Measurements from ENCODE around the gene CCKAR.

GRCh38 chr4:26468283-26468949, 21.9 kb downstream of the CCKAR start:
- TF ChIP-seq POLR2A (IDR thresholded peaks at IDR 0.05) (no peak), CTCF (IDR thresholded peaks at IDR 0.05) (no peak)

Measured in heart left ventricle (tissue), 13 donors.